ENCODE data around the gene FRYL.

GRCh38 chr4:48694824-48695223 lies 85.3 kb downstream of the FRYL start:
- TF ChIP-seq, protein P1, sequence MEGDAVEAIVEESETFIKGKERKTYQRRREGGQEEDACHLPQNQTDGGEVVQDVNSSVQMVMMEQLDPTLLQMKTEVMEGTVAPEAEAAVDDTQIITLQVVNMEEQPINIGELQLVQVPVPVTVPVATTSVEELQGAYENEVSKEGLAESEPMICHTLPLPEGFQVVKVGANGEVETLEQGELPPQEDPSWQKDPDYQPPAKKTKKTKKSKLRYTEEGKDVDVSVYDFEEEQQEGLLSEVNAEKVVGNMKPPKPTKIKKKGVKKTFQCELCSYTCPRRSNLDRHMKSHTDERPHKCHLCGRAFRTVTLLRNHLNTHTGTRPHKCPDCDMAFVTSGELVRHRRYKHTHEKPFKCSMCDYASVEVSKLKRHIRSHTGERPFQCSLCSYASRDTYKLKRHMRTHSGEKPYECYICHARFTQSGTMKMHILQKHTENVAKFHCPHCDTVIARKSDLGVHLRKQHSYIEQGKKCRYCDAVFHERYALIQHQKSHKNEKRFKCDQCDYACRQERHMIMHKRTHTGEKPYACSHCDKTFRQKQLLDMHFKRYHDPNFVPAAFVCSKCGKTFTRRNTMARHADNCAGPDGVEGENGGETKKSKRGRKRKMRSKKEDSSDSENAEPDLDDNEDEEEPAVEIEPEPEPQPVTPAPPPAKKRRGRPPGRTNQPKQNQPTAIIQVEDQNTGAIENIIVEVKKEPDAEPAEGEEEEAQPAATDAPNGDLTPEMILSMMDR (IDR thresholded peaks at IDR 0.05): no peak
- no peak for TF ChIP-seq POLR2AphosphoS5 (IDR thresholded peaks at IDR 0.05)
- TF ChIP-seq POLR2A (IDR thresholded peaks at IDR 0.05): no peak

Measured in breast epithelium (tissue), 3 donors.